ENCODE results near the gene SUGCT.

SUGCT gene

DNA sequence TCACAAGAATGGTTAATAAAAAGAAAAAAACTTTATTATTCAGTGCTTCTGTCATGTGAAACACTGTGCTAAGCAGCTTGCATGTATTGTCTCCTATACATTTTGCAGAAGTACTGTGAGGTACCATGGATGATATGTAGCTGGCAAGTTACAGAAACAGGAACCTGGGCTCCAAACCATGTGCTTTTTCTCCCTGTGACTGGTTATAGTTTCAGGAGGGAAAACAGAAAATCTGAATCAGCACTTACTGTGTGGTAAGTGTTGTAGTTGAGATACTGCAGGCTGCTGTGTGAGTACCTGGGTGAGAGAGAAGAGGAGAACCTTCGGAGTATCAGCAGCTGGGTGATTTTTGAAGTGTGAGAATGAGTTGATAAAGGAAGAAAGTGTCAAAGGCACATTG, 285.0 kb downstream of the SUGCT start:
- no peak for DNase-seq

GRCh38 chr7:40421433-40421832, 286.6 kb downstream of the SUGCT start:
- DNase-seq, result no peak

DNA sequence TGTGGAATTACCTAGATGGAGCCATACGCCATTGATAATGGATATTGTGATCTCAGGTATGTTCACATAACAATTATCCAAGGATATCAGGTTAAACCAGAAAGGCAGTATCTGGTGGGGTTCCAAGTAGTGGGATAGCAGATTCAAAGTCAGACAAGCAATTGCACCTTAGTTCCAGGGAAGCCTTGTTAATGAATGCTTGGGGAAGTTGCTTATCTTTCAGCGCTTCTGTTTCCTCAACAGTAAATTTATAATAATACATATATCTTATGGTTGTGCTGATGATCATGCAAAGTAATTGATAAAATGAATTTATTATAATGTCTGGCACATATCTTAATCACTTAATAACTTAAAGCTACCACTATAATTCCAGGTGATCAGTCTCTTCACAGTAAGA, 290.9 kb downstream of the SUGCT start:
- DNase-seq, result no peak

- DNase-seq, result no peak
Measured at GRCh38 chr7:40428421-40428820, 293.6 kb downstream of the SUGCT start.

DNA sequence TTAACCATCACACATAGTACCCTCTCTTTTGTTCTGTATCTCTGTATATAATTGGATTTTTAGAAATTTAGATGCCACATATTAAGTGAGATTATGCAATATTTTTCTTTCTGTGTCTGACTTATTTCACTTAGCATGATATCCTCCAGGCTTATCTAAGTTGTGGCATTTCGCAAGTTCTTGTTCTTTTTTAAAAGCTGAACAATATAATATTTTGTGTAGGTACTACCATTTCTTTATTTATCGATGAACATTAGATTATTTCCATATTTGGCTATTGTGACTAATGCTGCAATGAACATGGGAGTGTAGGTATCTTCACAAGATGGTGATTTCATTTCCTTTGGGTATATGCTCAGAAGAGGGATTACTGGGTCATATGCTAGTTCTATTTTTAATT, 295.0 kb downstream of the SUGCT start:
- DNase-seq, result no peak

- no peak for DNase-seq
Measured at GRCh38 chr7:40432046-40432445, 297.2 kb downstream of the SUGCT start.

DNA sequence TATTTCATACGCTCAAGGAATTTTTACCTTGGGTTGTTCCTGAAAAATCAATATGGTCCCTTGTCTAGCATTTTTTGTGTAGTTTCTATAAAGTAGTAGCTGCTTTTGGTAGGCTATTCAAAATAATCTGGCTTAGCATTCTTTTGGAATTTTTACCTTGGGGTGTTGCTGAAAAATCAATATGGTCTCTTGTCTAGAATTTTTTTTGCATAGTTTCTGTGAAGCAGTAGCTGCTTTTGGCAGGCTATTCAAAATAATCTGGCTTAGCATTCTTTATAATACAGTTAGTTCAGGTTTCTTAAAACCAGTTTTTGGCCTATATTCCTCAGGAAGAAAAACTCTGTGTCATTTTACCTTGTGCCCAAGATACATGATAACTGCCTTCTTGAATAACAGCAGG, 301.9 kb downstream of the SUGCT start:
- DNase-seq, result no peak

DNA sequence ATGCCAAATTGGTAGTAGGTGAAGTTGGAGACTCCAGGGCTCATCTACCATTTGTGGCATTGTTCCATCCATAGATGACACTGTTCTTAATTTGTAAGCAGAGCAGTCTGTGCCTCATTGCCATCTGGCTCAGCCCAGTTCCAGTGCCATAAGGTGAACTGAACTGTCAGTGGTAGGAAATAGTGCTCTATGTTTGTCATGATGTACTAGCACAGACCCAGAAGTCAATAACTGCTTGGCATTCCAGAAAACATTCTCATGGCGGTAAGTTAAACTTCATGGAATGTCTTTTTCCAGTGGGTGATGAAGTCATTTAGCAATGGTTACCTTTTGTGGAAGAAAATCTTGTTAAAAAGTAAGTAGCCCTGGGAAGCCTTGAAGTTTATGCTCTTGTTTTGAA, 302.7 kb downstream of the SUGCT start:
- no peak for DNase-seq

GRCh38 chr7:40437936-40438634, 303.3 kb downstream of the SUGCT start:
- DNase-seq, result no peak

- DNase-seq, result no peak
Measured at GRCh38 chr7:40439686-40440085, 304.9 kb downstream of the SUGCT start.

DNA sequence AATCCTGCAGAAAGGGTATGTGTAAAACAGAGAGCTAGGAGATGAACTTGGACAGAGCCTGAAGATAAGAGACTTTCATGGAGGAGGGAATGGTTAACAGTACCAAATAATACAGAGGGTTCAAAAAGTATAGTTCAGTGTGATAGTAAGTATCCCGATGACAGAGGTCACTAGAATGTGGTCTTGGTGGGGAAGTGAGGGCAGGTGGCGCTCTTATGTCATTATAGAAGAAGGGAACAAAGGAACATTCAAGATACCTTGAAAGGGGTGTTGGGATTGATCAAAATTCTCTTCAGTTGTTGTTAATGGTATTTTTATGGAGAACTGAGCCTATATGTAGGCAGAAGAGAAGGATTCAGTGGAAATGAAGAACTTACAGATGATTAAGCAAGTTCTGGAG, 312.5 kb downstream of the SUGCT start:
- no peak for DNase-seq

GRCh38 chr7:40455485-40455884, 320.7 kb downstream of the SUGCT start:
- no peak for DNase-seq

- DNase-seq, result no peak
Measured at GRCh38 chr7:40457776-40458480, 323.1 kb downstream of the SUGCT start.

DNA sequence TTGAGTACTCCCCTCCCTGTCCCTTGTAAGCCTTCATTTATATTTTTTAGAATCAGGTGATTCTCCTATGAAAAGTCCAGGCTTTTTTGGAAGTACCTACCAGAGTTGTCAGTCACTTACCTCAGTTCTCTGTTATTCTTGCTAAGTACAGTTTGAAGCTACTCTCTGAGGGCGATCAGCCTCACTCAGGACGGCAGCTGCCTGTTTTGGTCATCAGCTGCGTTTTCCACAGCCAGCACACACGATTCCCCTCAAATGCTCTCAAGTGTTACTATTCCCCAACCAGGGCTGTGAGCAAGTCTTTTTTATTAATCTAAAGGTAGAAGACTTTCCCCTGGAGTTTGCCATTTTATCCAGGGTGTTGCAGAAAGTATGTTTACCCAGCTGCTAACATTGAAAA, 328.6 kb downstream of the SUGCT start:
- peak; percentile 57 for DNase-seq

DNA sequence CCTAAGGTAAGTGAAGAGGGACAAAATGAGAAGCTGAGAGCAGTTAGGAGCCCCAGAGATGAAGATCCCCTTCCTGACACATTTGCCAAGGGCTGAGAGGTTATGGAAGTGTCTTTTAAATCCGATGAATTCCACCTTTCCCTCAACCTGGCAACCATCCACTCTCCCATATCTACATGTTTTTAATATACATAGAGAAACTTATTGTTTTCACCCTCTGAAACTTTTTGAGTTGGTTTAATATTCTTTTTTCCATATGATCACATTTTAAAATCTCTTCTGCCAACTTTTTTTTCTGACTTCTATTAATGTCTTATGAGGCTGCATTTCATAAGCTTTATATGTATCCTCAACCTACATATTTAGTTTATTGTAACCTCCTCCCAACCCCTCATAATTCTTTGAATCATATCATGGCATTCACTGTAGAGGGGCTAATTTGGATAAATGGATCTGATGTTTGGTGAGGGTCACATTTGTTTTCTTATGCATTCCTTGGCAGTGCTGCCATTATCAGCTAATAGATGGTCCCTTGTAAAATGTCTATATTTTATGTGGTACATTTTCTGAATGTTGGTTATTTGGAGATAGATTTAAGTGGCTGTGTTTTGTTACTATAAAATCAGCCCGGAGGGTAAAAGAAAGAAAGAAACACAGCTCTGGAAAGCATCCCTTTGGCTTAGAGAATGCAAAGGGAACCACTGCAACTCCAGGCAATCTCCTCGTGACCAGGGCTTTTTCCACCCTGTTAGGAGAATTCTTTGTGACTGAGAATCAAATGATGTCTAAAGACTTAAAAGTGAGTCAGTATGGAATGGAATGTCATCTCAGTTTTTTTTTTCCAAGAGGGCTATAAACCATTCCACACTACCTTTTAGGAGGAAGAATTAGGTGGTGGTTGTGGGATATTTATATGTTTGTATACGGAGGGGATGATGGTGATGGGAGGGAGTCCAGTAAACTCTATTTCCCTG, 334.4 kb downstream of the SUGCT start:
- peak; percentile 47 for DNase-seq

GRCh38 chr7:40470091-40470592, 335.3 kb downstream of the SUGCT start:
- DNase-seq, result peak; percentile 39

GRCh38 chr7:40470817-40471216, 336.0 kb downstream of the SUGCT start:
- DNase-seq, result no peak

DNA sequence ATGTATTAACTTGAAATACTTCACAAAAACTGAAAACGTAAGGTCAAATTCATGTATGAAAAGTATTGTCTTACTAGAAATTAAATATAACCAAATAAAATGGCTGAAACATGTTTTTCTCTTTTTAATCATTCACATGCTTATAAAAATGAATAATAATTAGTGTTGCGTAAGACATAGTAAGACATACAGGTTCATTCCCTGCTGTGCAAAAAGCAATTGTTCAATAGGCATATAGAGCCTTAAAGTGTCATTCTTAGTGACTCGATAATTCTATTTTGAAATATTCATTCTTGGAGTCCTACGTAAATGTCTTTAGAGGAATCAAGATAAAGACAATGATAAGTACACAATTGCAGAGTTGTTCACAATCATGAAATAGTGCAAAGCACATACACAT, 337.1 kb downstream of the SUGCT start:
- DNase-seq, result no peak

DNA sequence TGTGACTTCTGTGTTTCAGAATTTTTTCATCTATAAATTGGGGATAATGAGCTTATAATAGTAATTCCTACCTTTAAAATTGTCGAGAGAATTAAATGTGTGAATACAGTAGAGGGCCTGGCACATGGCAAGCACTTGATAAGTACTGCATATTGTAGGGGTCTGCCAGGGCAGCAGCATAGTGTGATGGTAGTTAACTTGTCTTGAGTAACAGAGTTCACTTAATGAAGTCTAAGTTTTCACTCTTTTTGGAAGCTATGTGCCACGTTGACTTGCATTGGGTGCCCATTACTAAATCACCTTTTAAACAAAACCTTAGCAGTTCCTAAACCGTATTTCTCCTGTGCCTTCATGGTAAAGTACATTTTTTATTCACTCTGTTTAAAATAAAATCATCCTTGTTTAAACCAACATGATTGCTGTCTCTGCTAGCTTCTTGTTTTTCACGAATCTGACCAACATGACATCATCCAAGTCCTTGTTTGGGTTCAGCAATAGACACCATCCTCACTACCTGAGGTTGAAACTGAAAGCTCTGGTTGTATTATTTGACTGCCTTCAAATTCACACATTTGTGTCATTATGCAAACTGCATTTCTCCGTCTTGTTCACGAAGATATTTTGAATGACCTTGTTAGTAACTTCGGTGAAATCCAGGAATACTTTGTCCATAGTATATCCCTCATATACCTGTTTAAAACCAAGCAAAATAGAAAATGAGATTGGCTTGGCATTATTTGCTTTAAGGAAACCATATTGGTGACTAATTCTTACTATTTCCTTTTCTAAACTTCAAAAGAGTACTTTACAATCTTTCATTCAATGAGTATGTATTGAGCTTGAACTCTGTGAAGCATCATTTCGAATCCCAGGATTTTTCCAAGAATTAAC, 340.2 kb downstream of the SUGCT start:
- DNase-seq, result no peak

- no peak for DNase-seq
Measured at GRCh38 chr7:40475681-40475982, 340.8 kb downstream of the SUGCT start.

DNA sequence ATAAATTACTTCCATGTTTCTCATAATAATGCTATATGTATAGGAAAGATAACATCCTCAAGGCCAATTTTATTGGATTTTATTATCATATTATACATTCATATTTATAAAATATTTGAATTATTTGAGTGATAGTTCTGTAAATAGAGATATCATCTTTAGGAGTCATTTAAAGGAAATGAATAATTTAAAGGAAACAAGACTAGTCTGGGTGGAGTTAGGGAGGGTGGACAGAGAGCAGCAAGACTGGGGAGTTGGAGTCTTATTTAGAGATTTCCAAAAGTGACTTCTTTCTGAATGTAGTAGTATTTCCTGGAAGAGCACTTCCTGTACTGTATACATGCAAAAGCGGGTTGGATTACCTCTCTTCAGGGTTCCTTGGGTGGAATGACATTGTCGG, 342.3 kb downstream of the SUGCT start:
- DNase-seq, result no peak

- no peak for DNase-seq
Measured at GRCh38 chr7:40482845-40483244, 348.0 kb downstream of the SUGCT start.
